Muscle of arm (tissue), 12 donors: ENCODE data around the gene PRPSAP1. TPM values are rescaled to one million over a fixed set of nuclear protein-coding genes. Genes with fewer than 3 reads are reported as not detected.
"Not testable (repeated sequence)": the region's sequence is repeated elsewhere in the genome, so short reads cannot be mapped to it uniquely, and the experiment has no call there.

ENCODE experiments used
- DNase-seq: peaks from one replicate; pipeline ENCODE4 v3.0.0-alpha.2; 2013
- polyA plus RNA-seq, 12 donors: library from polyadenylated mRNA; unstranded; fragments of 120-200 nt; gene quantifications; one replicate each; pipeline ENCODE4 v1.2.1, GENCODE V29; 2013; ENCODE audit not compliant: insufficient read length in 12 of 12

Gene PRPSAP1
- polyA plus RNA-seq, 12 donors: 16.0 to 50.7 (median 33.9) TPM; not detected in 1

- DNase-seq: no peak
Measured at GRCh38 chr17:76366247-76366646, 12.5 kb upstream of the PRPSAP1 start.

- DNase-seq: no peak
Measured at GRCh38 chr17:76365256-76365903, 11.7 kb upstream of the PRPSAP1 start.

- no peak for DNase-seq
Measured at GRCh38 chr17:76363107-76363842, 9.6 kb upstream of the PRPSAP1 start.

- no peak for DNase-seq
Measured at GRCh38 chr17:76360461-76360860, 6.7 kb upstream of the PRPSAP1 start.

GRCh38 chr17:76359776-76360175 is 6.1 kb upstream of the PRPSAP1 start:
- DNase-seq: not testable (repeated sequence)

- DNase-seq: no peak
Measured at GRCh38 chr17:76359375-76359774, 5.7 kb upstream of the PRPSAP1 start.

- no peak for DNase-seq
Measured at GRCh38 chr17:76357597-76358158, 4.0 kb upstream of the PRPSAP1 start.

GRCh38 chr17:76356803-76357456 is 3.2 kb upstream of the PRPSAP1 start:
- no peak for DNase-seq

GRCh38 chr17:76354747-76355310 is 1.1 kb upstream of the PRPSAP1 start:
- DNase-seq: no peak

GRCh38 chr17:76354317-76354729 is 607 bp upstream of the PRPSAP1 start:
- DNase-seq: no peak

GRCh38 chr17:76353004-76353598 is 615 bp downstream of the PRPSAP1 start:
- DNase-seq: no peak

- DNase-seq: no peak
Measured at GRCh38 chr17:76351526-76352071, 2.1 kb downstream of the PRPSAP1 start.

- DNase-seq: no peak
Measured at GRCh38 chr17:76350463-76350862, 3.3 kb downstream of the PRPSAP1 start.

- DNase-seq: not testable (repeated sequence)
Measured at GRCh38 chr17:76346936-76347335, 6.8 kb downstream of the PRPSAP1 start.

- DNase-seq: no peak
Measured at GRCh38 chr17:76345377-76345974, 8.2 kb downstream of the PRPSAP1 start.

- no peak for DNase-seq
Measured at GRCh38 chr17:76343106-76343505, 10.6 kb downstream of the PRPSAP1 start.

GRCh38 chr17:76341301-76341700 is 12.4 kb downstream of the PRPSAP1 start:
- no peak for DNase-seq

GRCh38 chr17:76337413-76337777 is 16.3 kb downstream of the PRPSAP1 start:
- no peak for DNase-seq

GRCh38 chr17:76336756-76337412 is 16.8 kb downstream of the PRPSAP1 start:
- DNase-seq: no peak

- no peak for DNase-seq
Measured at GRCh38 chr17:76335716-76336381, 17.9 kb downstream of the PRPSAP1 start.
